Neuronal stem cell (in vitro differentiated cells): ENCODE data around the gene STRBP.

Source experiments
- DNase-seq: peaks from one replicate; pipeline ENCODE4 v3.0.0-alpha.2; 2013; ENCODE audit warnings: low spot score
- H2AFZ ChIP-seq: one replicate; pipeline ENCODE4 v1.6.1; 2013; ENCODE audit warnings: mild to moderate bottlenecking, low read length, inconsistent platforms
- H2AK5ac ChIP-seq: 2 replicates; pipeline ENCODE4 v1.6.1; 2013; ENCODE audit warnings: low read depth, mild to moderate bottlenecking, inconsistent platforms, low read length, moderate library complexity, mixed read lengths
- H2BK120ac ChIP-seq: 2 replicates; pipeline ENCODE4 v1.6.1; 2013; ENCODE audit warnings: low read depth, mild to moderate bottlenecking, inconsistent platforms, low read length, moderate library complexity, mixed read lengths
- H2BK12ac ChIP-seq: one replicate; pipeline ENCODE4 v1.6.1; 2013; ENCODE audit warnings: low read length, inconsistent platforms
- H2BK15ac ChIP-seq: 2 replicates; pipeline ENCODE4 v1.6.1; 2013; ENCODE audit warnings: mild to moderate bottlenecking, low read length, inconsistent platforms, mixed read lengths
- H2BK5ac ChIP-seq: one replicate; pipeline ENCODE4 v1.6.1; 2013; ENCODE audit warnings: inconsistent platforms, mild to moderate bottlenecking, low read length, moderate library complexity
- H3K14ac ChIP-seq: one replicate; pipeline ENCODE4 v1.6.1; 2013; ENCODE audit warnings: low read length, inconsistent platforms
- H3K18ac ChIP-seq: 2 replicates; pipeline ENCODE4 v1.6.1; 2013; ENCODE audit warnings: low read length, inconsistent platforms
- H3K23ac ChIP-seq: 2 replicates; pipeline ENCODE4 v1.6.1; 2013; ENCODE audit warnings: low read depth, mild to moderate bottlenecking, mixed read lengths, low read length, inconsistent platforms; ENCODE audit not compliant: poor library complexity
- H3K27ac ChIP-seq: replicated peaks from 3 replicates; pipeline ENCODE4 v1.5.1; 2013; ENCODE audit warnings: low read length, inconsistent platforms
- H3K27me3 ChIP-seq, 3 experiments: 2 replicates each; pipeline ENCODE4 v1.6.1; 2013; ENCODE audit warnings: low read length in 3 of 3, mild to moderate bottlenecking in 2 of 3, inconsistent platforms in 1 of 3, low read depth in 1 of 3, mixed read lengths in 1 of 3, moderate library complexity in 1 of 3; ENCODE audit not compliant: control insufficient read depth in 3 of 3, insufficient read depth in 3 of 3
- H3K36me3 ChIP-seq, 2 donors: replicated peaks in 1 of 2; 2 replicates each; pipeline ENCODE4 v1.6.1; 2013; ENCODE audit warnings: low read length in 2 of 2; ENCODE audit not compliant: control insufficient read depth in 2 of 2, insufficient read depth in 2 of 2
- H3K4ac ChIP-seq: 2 replicates; pipeline ENCODE4 v1.6.1; 2013; ENCODE audit warnings: inconsistent platforms, mild to moderate bottlenecking, low read length, moderate library complexity
- H3K4me1 ChIP-seq, 2 donors: 1 replicate in 1 of 2; 2 replicates in 1 of 2; pipeline ENCODE4 v1.6.1; 2013; ENCODE audit warnings: low read length in 2 of 2, low read depth in 1 of 2; ENCODE audit not compliant: control insufficient read depth in 2 of 2, insufficient read depth in 1 of 2
- H3K4me2 ChIP-seq: one replicate; pipeline ENCODE4 v1.6.1; 2013; ENCODE audit warnings: mild to moderate bottlenecking, low read length, inconsistent platforms; ENCODE audit not compliant: insufficient read depth, poor library complexity, severe bottlenecking
- H3K4me3 ChIP-seq, 2 donors: 2 replicates each; pipeline ENCODE4 v1.5.1; 2013; ENCODE audit warnings: low read length in 2 of 2, mild to moderate bottlenecking in 2 of 2, inconsistent platforms in 1 of 2, moderate library complexity in 1 of 2
- H3K79me1 ChIP-seq: one replicate; pipeline ENCODE4 v1.6.1; 2013; ENCODE audit warnings: low read depth, mild to moderate bottlenecking, inconsistent platforms, low read length, moderate library complexity
- H3K9ac ChIP-seq: one replicate; pipeline ENCODE4 v1.6.1; 2013; ENCODE audit warnings: mild to moderate bottlenecking, low read depth, low read length, inconsistent platforms; ENCODE audit not compliant: poor library complexity
- H3K9me3 ChIP-seq, 2 donors: replicated peaks in 1 of 2; 2 replicates each; pipeline versions ENCODE3 to v1.6.1; 2013; ENCODE audit warnings: low read length in 2 of 2, mild to moderate bottlenecking in 2 of 2, inconsistent platforms in 1 of 2, low read depth in 1 of 2, mixed read lengths in 1 of 2, moderate library complexity in 1 of 2; ENCODE audit not compliant: control insufficient read depth in 2 of 2, insufficient read depth in 1 of 2
- H4K8ac ChIP-seq: one replicate; pipeline ENCODE4 v1.6.1; 2013; ENCODE audit warnings: low read depth, mild to moderate bottlenecking, inconsistent platforms, low read length, moderate library complexity
- H4K91ac ChIP-seq: one replicate; pipeline ENCODE4 v1.6.1; 2013; ENCODE audit warnings: low read length, low read depth, mild to moderate bottlenecking, inconsistent platforms; ENCODE audit not compliant: poor library complexity
- WGBS, 2 donors: extraction: QIAGEN DNeasy Blood & Tissue Kit; methylation state at CpG; one replicate each; pipeline ENCODE4 v1.1.7; 2013; ENCODE audit warnings: missing lambda C conversion rate in 2 of 2, mixed read lengths in 1 of 2; ENCODE audit not compliant: insufficient read length in 2 of 2, insufficient replicate concordance in 1 of 2; ENCODE audit errors: extremely low coverage in 2 of 2; 5-methylcytosine and 5-hydroxymethylcytosine counted together

STRBP gene

GRCh38 chr9:123097430-123098095 lies 170.8 kb downstream of the STRBP start:
- Histone ChIP-seq H3K4me3 (no peak overlapping the region), H2BK5ac (no peak overlapping the region), H2BK120ac (no peak overlapping the region), H3K4me1 (peaks cover 0 to 15% of the 10 kb centered on the region in 2 donors), H3K79me1 (no peaks in the 10 kb centered on the region), H3K27ac (peak overlapping the region; percentile 8), H2AFZ (no peak overlapping the region), H4K8ac (no peak overlapping the region), H3K23ac (no peak overlapping the region), H3K36me3 (peaks cover 33 to 98% of the 10 kb centered on the region in 2 donors), H3K9me3 (no peaks in the 10 kb centered on the region), H3K27me3 (no peaks in the 10 kb centered on the region), H2BK12ac (no peak overlapping the region), H3K9ac (no peak overlapping the region), H2AK5ac (no peak overlapping the region), H3K4ac (no peak overlapping the region), H3K14ac (no peak overlapping the region), H2BK15ac (no peak overlapping the region), H3K18ac (no peak overlapping the region), H4K91ac (no peak overlapping the region), H3K4me2 (no peak overlapping the region)
- no CpG with 5 or more reads among the region's 3 CpGs for WGBS, 2 donors
- no peak for DNase-seq

GRCh38 chr9:123096987-123097386 lies 171.4 kb downstream of the STRBP start:
- H3K9ac ChIP-seq: no peak overlapping the region
- no peak overlapping the region for H3K4ac ChIP-seq
- no peaks in the 10 kb centered on the region for H3K27me3 ChIP-seq
- H2BK120ac ChIP-seq: no peak overlapping the region
- no CpG with 5 or more reads among the region's 3 CpGs for WGBS, 2 donors
- no peak overlapping the region for H2BK12ac ChIP-seq
- H2AFZ ChIP-seq: no peak overlapping the region
- no peaks in the 10 kb centered on the region for H3K79me1 ChIP-seq
- no peak overlapping the region for H4K8ac ChIP-seq
- H2AK5ac ChIP-seq: no peak overlapping the region
- no peak overlapping the region for H4K91ac ChIP-seq
- H3K4me2 ChIP-seq: no peak overlapping the region
- H3K23ac ChIP-seq: no peak overlapping the region
- H3K4me1 ChIP-seq: peaks cover 0 to 11% of the 10 kb centered on the region in 2 donors
- no peak overlapping the region for H3K27ac ChIP-seq
- H3K18ac ChIP-seq: no peak overlapping the region
- H3K9me3 ChIP-seq: no peaks in the 10 kb centered on the region
- no peak overlapping the region for H3K14ac ChIP-seq
- no peak overlapping the region for H3K4me3 ChIP-seq
- no peak for DNase-seq
- no peak overlapping the region for H2BK15ac ChIP-seq
- H3K36me3 ChIP-seq: peaks cover 32 to 98% of the 10 kb centered on the region in 2 donors
- no peak overlapping the region for H2BK5ac ChIP-seq

GRCh38 chr9:123093141-123093540 lies 175.2 kb downstream of the STRBP start:
- Histone ChIP-seq H3K4ac (no peak overlapping the region), H2AK5ac (no peak overlapping the region), H2BK15ac (no peak overlapping the region), H2BK5ac (no peak overlapping the region), H3K9me3 (no peaks in the 10 kb centered on the region), H3K4me1 (peaks cover 0 to 9% of the 10 kb centered on the region in 2 donors), H3K14ac (no peak overlapping the region), H2BK12ac (no peak overlapping the region), H3K23ac (no peak overlapping the region), H2AFZ (no peak overlapping the region), H3K36me3 (peaks cover 28 to 99% of the 10 kb centered on the region in 2 donors), H3K27me3 (no peaks in the 10 kb centered on the region), H3K18ac (no peak overlapping the region), H3K79me1 (no peaks in the 10 kb centered on the region), H4K8ac (no peak overlapping the region), H2BK120ac (no peak overlapping the region), H4K91ac (no peak overlapping the region), H3K4me3 (no peak overlapping the region), H3K27ac (no peak overlapping the region), H3K4me2 (no peak overlapping the region), H3K9ac (no peak overlapping the region)
- no CpG with 5 or more reads among the region's 3 CpGs for WGBS, 2 donors
- DNase-seq: no peak

GRCh38 chr9:123091459-123091858 lies 176.9 kb downstream of the STRBP start:
- no peak overlapping the region for H3K27ac ChIP-seq
- WGBS, 2 donors: no CpG with 5 or more reads among the region's 2 CpGs
- no peak overlapping the region for H2BK15ac ChIP-seq
- H2AK5ac ChIP-seq: no peak overlapping the region
- H3K9ac ChIP-seq: no peak overlapping the region
- peaks cover 25 to 99% of the 10 kb centered on the region in 2 donors for H3K36me3 ChIP-seq
- no peak overlapping the region for H3K23ac ChIP-seq
- H3K4ac ChIP-seq: no peak overlapping the region
- H3K79me1 ChIP-seq: no peaks in the 10 kb centered on the region
- no peak overlapping the region for H3K18ac ChIP-seq
- H2BK120ac ChIP-seq: no peak overlapping the region
- H3K14ac ChIP-seq: no peak overlapping the region
- H4K8ac ChIP-seq: no peak overlapping the region
- no peak overlapping the region for H2BK5ac ChIP-seq
- no peak overlapping the region for H4K91ac ChIP-seq
- H3K4me3 ChIP-seq: no peak overlapping the region
- H2AFZ ChIP-seq: no peak overlapping the region
- H2BK12ac ChIP-seq: no peak overlapping the region
- no peaks in the 10 kb centered on the region for H3K4me1 ChIP-seq
- no peak for DNase-seq
- H3K9me3 ChIP-seq: peaks cover 0 to 2% of the 10 kb centered on the region in 2 donors
- no peaks in the 10 kb centered on the region for H3K27me3 ChIP-seq
- H3K4me2 ChIP-seq: no peak overlapping the region
